LNCAP (cell line): ENCODE data around the gene CLEC19A.

ENCODE experiments used
- CTCF ChIP-seq: fragments of 450-650 bp; IDR thresholded peaks from 2 replicates; pipeline ENCODE4 v1.5.1; 2017; ENCODE audit warnings: mild to moderate bottlenecking

The CLEC19A gene

DNA sequence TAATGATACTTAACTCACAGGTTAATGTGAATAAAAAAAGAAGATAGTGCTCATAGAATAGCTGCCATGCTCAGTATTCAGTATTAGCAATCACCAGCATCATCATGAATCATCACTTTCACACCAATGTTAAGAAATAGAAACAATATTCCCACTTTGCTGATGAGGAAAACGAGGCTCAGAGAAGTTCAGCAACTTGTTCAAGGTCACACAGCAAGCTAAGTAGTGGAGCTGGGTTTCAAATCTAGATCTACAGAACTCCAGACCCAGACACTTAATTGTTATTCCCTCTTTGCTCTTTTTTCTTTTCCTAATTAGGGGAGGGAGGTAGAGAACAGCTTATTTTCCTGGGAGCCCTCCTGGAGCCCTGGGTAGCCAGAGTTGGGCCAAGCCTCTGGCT is 22.9 kb downstream of the CLEC19A start:
- no peak for TF ChIP-seq CTCF

- no peak for TF ChIP-seq CTCF
Measured at GRCh38 chr16:19309178-19309577, 23.6 kb downstream of the CLEC19A start.

- no peak for TF ChIP-seq CTCF
Measured at GRCh38 chr16:19314718-19315425, 29.3 kb downstream of the CLEC19A start.

GRCh38 chr16:19315889-19316433 is 30.4 kb downstream of the CLEC19A start:
- TF ChIP-seq CTCF = no peak

DNA sequence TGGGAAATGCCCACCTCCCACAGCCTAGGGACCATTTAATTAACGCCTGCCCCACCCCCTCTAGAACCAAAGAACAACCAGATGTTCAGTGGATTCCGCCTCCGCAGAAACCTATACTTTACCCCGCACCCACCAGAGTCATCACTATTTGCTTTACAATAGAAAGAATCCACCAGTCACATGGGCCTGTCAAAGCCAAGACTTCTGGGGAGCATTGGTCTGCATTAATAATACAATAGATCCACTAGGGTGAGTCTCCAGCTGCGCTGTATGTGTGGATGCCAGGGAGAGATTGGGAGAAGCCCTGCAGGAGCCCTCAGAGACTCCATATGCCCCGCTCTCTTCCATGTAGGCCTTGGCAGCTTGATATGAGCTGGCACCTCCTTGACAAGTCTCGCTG is 31.3 kb downstream of the CLEC19A start:
- TF ChIP-seq CTCF = no peak

DNA sequence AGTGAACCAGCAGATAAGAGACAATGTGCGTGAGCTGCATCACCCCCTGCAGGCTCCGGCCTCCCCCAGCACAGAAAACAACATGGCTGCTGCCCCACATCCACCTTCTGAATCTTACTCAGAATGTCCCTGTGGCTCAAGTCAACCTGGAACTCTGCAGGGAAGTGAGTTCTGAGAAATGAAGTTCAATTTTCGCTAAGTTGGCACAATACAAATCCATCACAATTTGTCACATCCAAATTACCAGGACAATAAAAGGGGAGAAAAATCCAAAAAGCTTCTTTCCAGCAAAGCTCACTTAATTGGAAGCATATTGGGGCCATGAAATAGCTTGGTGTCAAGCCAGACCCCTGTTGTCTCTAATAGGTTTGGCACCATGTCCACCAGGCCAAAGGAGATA is 38.1 kb downstream of the CLEC19A start:
- no peak for TF ChIP-seq CTCF

DNA sequence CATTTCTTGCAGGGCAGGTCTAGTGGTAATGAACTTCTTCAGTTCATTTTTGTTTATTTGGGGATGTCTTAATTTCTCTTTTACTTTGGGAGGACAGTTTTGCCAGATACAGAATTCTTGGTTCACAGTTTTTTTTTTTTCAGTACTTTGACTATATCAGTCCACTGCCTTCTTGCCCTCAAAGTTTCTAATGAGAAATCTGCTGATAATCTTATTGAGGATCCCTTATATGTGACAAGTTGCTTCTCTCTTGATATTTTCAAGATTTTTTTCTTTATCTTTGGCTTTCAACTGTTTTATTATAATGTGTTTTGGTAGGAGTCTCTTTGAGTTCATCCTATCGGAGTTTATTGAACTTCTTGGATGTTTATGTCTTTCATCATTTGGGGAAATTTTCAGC is 42.8 kb downstream of the CLEC19A start:
- TF ChIP-seq CTCF = no peak
